Renal pelvis (tissue), 4 donors: ENCODE results near the gene SLBP. TPM values are rescaled to one million over a fixed set of nuclear protein-coding genes. Genes with fewer than 3 reads are reported as not detected.
A peak's percentile ranks its signal among the peaks of the same experiment; 100 is the strongest.

ENCODE experiments used
- DNase-seq: peaks from one replicate; pipeline ENCODE4 v3.0.0-alpha.2; 2013
- polyA plus RNA-seq, 3 donors: library from polyadenylated mRNA; unstranded; fragments of 120-200 nt; gene quantifications; one replicate each; pipeline ENCODE4 v1.2.1, GENCODE V29; 2013; ENCODE audit not compliant: insufficient read length in 3 of 3

SLBP gene
- polyA plus RNA-seq, 3 donors: 80.8 to 87.6 (median 86.8) TPM

DNA sequence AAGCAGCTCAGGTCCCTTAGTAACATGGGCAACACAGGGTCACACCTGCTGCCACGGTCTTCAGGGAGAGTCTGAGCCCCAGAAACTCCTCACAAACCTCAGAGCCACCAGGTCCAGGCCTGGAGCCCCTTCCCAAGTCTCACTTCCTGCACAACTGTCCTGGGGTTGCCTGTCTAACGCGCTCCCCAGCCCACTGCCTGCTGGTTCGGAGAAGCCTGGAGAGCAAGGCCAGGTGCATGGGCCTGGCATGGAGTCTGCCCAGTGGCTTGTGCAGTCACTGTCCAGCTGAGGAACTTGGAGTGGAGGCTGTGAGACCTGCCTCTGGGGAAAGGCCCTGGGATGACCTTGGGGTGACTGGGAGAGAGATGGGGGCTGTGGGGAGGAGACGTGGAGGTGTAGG lies 56.0 kb downstream of the SLBP start:
- DNase-seq: no peak

- no peak for DNase-seq
Observed at GRCh38 chr4:1655676-1656075, 56.4 kb downstream of the SLBP start.

GRCh38 chr4:1655081-1655480 lies 57.0 kb downstream of the SLBP start:
- DNase-seq: no peak

- DNase-seq: peak; percentile 39
Observed at GRCh38 chr4:1654216-1654955, 57.7 kb downstream of the SLBP start.

DNA sequence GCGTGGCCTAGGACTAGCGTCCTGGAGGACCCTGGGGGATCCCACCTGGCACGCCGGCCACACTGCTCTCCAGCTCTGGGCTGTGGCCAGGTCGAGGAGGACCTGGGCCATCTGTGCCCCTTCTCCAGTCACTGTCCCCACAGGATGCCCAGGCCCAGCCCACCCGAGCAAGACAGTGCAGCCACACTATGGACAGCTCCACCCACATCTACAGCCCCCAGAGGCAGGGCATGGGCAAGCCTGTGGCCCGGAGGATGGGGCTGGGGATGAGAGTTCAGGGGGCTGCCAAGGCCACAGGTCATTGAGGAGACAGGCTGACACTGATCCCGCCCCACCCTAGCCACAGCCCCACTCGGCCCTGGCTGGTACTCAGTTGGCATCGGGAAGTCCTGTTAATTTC lies 58.3 kb downstream of the SLBP start:
- DNase-seq: no peak

DNA sequence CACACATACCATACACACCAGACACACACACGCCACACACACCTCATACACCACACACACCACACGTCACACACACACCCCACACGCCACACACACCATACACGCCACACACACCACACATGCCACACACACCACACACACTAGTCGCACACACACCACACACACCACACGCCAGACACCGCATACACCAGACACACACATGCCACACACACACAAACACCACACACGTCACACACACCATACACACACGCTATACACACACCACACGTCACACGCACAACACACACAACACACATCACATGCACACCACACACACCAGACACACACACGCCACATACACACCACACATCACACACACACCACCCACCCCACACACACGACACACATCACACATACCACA lies 60.0 kb downstream of the SLBP start:
- no peak for DNase-seq

GRCh38 chr4:1651609-1652008 lies 60.5 kb downstream of the SLBP start:
- DNase-seq: no peak

GRCh38 chr4:1648962-1649361 lies 63.2 kb downstream of the SLBP start:
- DNase-seq: no peak

DNA sequence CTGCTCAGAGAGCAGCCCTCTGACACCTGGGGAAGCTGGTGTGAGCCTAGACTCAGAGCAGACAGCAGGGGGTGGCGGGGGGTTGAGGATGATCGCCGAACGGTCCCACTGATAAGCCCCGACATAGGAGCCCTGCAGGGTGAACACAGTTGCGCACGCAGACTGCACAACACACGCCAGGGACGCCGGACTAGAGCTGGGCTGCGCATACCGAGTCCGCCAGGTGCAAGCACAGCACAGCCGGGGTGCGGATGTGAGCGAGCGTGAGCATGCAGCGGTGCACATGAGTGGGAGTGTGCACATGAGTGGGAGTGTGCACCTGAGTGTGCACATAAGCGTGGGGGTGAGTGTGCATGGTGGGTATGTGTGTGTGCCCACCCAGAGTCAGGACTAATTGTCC lies 64.7 kb downstream of the SLBP start:
- no peak for DNase-seq

- no peak for DNase-seq
Observed at GRCh38 chr4:1646690-1647089, 65.4 kb downstream of the SLBP start.

- DNase-seq: peak; percentile 41
Observed at GRCh38 chr4:1644891-1645657, 67.0 kb downstream of the SLBP start.

DNA sequence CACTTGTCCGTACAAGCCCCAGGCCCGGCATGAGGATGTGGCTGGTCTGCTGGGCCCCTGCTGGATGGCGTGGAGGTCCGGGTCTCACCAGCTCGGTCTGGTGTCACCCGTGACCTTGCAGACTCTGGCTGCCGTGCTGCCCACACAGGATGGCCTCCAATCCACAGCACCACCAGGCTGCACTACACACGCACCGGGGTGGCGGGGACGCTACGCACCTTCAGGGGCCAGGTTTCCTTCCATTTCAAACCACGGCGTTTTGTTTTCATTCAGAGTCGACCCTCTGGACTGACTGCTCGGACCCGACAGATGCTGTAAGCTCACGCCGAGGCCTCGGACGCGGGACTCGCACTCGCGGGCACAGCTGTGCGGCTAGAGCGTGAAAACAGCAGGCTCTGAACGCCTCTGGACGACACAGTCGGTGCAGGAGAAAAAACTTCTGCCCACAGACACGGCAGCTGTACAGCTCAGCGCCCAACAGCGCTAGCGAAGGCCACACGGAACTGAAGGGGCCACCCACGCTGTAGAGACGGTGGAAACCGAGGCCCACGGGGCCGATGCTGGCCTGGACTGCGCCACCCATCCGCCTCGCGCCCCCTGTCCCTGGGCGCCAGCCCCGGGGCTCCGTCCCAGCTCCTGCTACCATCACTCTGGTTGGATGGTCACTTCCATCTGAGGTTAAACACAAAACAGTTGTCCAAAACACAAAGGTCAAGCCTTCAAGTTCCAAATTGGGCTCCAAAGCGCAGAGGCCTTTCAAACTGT lies 68.0 kb downstream of the SLBP start:
- no peak for DNase-seq

Other genes starting within 250 kb of the SLBP start
- 1 to 10 TPM; 2.5 to 3.0 (median 2.8) TPM for gene FAM53A, start 28.0 kb downstream of the SLBP start, polyA plus RNA-seq
- gene TMEM129, start 9.0 kb upstream of the SLBP start, polyA plus RNA-seq: 10 to 100 TPM; 47.3 to 56.5 (median 51.3) TPM
- 10 to 100 TPM; 45.0 to 55.5 (median 48.9) TPM for gene TACC3, start 9.2 kb upstream of the SLBP start, polyA plus RNA-seq
- 100 to 1,000 TPM; 106 to 147 (median 144) TPM for gene FGFR3, start 81.0 kb upstream of the SLBP start, polyA plus RNA-seq
- gene LETM1, start 143.8 kb upstream of the SLBP start, polyA plus RNA-seq: 10 to 100 TPM; 22.4 to 31.0 (median 29.9) TPM
- 10 to 100 TPM; 72.7 to 86.8 (median 73.5) TPM for gene NSD2, start 159.1 kb upstream of the SLBP start, polyA plus RNA-seq